ENCODE measurements around the gene PASK.

The PASK gene

DNA sequence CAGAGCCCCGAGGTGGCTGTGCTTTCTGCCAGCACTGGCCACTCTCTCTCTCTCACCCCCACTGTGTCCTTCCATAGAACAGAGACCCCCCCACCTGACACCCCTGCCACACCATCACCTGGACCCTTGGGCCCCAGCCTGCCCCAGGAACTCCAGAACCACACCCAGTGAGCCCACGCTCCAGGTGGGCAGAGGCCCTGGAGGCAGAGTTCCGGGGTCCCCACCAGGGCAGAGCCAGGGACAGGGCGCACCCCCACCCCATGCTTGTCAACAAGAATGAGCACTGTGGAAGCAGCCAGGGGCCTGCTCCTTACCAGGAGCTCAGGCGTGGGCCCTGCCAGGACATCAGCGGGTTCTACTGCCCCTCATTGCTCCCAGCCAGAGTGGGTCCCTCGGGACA, 14.6 kb downstream of the PASK start:
- no peak for TF ChIP-seq CTCF (IDR thresholded peaks at IDR 0.05; ENCODE audit: borderline replicate concordance, insufficient read depth, low read depth, low read length)
- H3K4me3 ChIP-seq (ENCODE audit: low read depth, low read length), result no peak overlapping the region

DNA sequence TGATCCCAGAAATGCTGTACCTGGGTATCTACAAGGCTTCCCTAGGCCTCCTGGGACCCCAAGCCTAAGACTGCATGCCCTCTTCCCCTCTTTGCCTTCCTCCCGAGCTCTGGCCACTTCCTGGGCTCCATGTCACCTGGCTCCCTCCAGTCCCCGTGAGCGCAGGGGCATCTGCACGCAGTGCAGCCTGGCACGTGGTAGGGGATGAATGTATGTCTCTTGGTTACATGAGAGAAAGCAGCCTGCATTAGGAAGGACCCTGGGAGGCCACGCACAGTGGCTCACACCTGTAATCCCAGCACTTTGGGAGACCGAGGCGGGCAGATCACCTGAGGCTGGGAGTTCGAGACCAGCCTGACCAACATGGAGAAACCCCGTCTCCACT, 15.8 kb downstream of the PASK start:
- H3K4me3 ChIP-seq (ENCODE audit: low read depth, low read length), result no peak overlapping the region
- no peak for TF ChIP-seq CTCF (IDR thresholded peaks at IDR 0.05; ENCODE audit: borderline replicate concordance, insufficient read depth, low read depth, low read length)

GRCh38 chr2:241132538-241133435, 16.5 kb downstream of the PASK start:
- H3K4me3 ChIP-seq (ENCODE audit: low read depth, low read length), result no peak overlapping the region
- no peak for TF ChIP-seq CTCF (IDR thresholded peaks at IDR 0.05; ENCODE audit: borderline replicate concordance, insufficient read depth, low read depth, low read length)

DNA sequence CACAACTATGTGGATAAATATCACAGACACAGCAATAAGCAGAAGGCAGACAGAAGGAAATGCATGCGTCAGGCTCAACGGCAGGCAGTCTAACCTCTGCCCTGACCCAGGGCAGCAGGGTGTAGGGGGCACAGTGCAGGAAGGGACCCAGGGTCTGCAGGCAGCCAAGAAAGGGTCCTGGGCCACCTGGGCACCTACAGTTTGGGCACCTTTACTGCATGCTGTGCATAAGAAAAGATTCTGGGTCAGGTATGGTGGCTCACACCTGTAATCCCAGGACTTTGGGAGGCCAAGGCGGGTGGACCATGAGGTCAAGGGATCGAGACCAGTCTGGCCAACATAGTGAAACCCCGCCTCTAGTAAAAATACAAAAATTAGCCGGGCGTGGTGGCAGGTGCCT, 17.7 kb downstream of the PASK start:
- no peak for TF ChIP-seq CTCF (IDR thresholded peaks at IDR 0.05; ENCODE audit: borderline replicate concordance, insufficient read depth, low read depth, low read length)
- H3K4me3 ChIP-seq (ENCODE audit: low read depth, low read length), result no peak overlapping the region

- TF ChIP-seq CTCF (IDR thresholded peaks at IDR 0.05; ENCODE audit: borderline replicate concordance, insufficient read depth, low read depth, low read length), result no peak
- H3K4me3 ChIP-seq (ENCODE audit: low read depth, low read length), result no peak overlapping the region
Measured at GRCh38 chr2:241130316-241130715, 19.0 kb downstream of the PASK start.

GRCh38 chr2:241129086-241129871, 20.0 kb downstream of the PASK start:
- no peak overlapping the region for H3K4me3 ChIP-seq (ENCODE audit: low read depth, low read length)
- TF ChIP-seq CTCF (IDR thresholded peaks at IDR 0.05; ENCODE audit: borderline replicate concordance, insufficient read depth, low read depth, low read length), result no peak

All from GM12875 (cell line).